A549 (cell line): ENCODE data around the gene KRT13. TPM values are rescaled to one million over a fixed set of nuclear protein-coding genes. Genes with fewer than 3 reads are reported as not detected.

ENCODE experiments used
- ATAC-seq, 2 experiments: fragments of 200-7000 bp in 1 of 2; fragments of >200 bp in 1 of 2; cut with Nextera tagmentation in 1 of 2; cut with Tn5 transposase in 1 of 2; 3 replicates each; pipeline versions ENCODE4 v1.8.0 to v1.9.1; 2018 to 2020; ENCODE audit warnings: mild to moderate bottlenecking in 1 of 2, moderate library complexity in 1 of 2
- CTCF ChIA-PET: fragments of 300-600 bp; sonication (Branson Sonifier 250); formaldehyde crosslinking; extraction: SDS; loops from one replicate; lab custom pipeline; 2021; ENCODE audit warnings: antibody characterized with exemption, inconsistent platforms; lab: Yijun Ruan, JAX
- POLR2A ChIA-PET: fragments of 350-600 bp; formaldehyde crosslinking; extraction: SDS; loops from one replicate; lab custom pipeline; 2021; ENCODE audit warnings: antibody characterized with exemption, inconsistent platforms; lab: Yijun Ruan, JAX
- DNase-seq, 2 experiments: peaks; one replicate each; pipeline versions ENCODE4 v3.0.0 to v3.0.0-alpha.2; 2011 to 2016; ENCODE audit warnings: low read depth in 1 of 2, low spot score in 1 of 2
- FAIRE-seq: peaks from 2 replicates; lab custom pipeline; 2011; peaks lifted over from hg19 to GRCh38; lab: Jason Lieb, UNC
- H3K27ac ChIP-seq, 2 experiments: fragments of >200 bp; sonication (Bioruptor Twin); formaldehyde crosslinking; 3 replicates each; pipeline ENCODE4 v1.5.1; 2016 to 2017
- H3K4me1 ChIP-seq: fragments of >200 bp; sonication (Bioruptor Twin); formaldehyde crosslinking; 3 replicates; pipeline ENCODE4 v1.6.1; 2016
- H3K4me2 ChIP-seq: fragments of >200 bp; sonication (Bioruptor Twin); formaldehyde crosslinking; 3 replicates; pipeline ENCODE4 v1.6.1; 2016
- H3K4me3 ChIP-seq: fragments of >200 bp; sonication (Bioruptor Twin); formaldehyde crosslinking; 3 replicates; pipeline ENCODE4 v1.5.1; 2016
- H3K9me3 ChIP-seq: fragments of >200 bp; sonication (Bioruptor Twin); formaldehyde crosslinking; 3 replicates; pipeline ENCODE4 v1.6.1; 2016
- BHLHE40 ChIP-seq: IDR thresholded peaks from 2 replicates; pipeline ENCODE4 v1.6.1; 2012; ENCODE audit warnings: low read depth, low read length, inconsistent platforms
- CHD2 ChIP-seq: fragments of 150-350 bp; IDR thresholded peaks from 2 replicates; pipeline ENCODE4 v1.6.1; 2014; ENCODE audit warnings: low read length; ENCODE audit not compliant: partially characterized antibody
- CHD4 ChIP-seq: fragments of 200-600 bp; sonication (generic); IDR thresholded peaks from 2 replicates; pipeline ENCODE4 v1.6.1; 2016; ENCODE audit warnings: antibody characterized with exemption, mild to moderate bottlenecking, borderline replicate concordance
- EHF ChIP-seq: fragments of 250-450 bp; sonication (Bioruptor Pico); IDR thresholded peaks from 2 replicates; pipeline ENCODE4 v1.5.0; 2020; ENCODE audit warnings: mild to moderate bottlenecking
- EHMT2 ChIP-seq: fragments of 200-600 bp; sonication (generic); IDR thresholded peaks from 2 replicates; pipeline ENCODE4 v1.6.1; 2016; ENCODE audit warnings: antibody characterized with exemption, low read depth, mild to moderate bottlenecking, moderate library complexity
- EP300 ChIP-seq, 2 experiments: fragments of >200 bp; sonication (Bioruptor Twin); formaldehyde crosslinking; IDR thresholded peaks; 2 replicates in 1 of 2; 3 replicates in 1 of 2; pipeline ENCODE4 v1.6.1; 2016 to 2017
- ESRRA ChIP-seq: fragments of 150-350 bp; IDR thresholded peaks from 2 replicates; pipeline ENCODE4 v1.6.1; 2014; ENCODE audit warnings: mild to moderate bottlenecking, low read length, borderline replicate concordance
- FOSB ChIP-seq: fragments of 250-450 bp; sonication (Bioruptor Pico); IDR thresholded peaks from 2 replicates; pipeline ENCODE4 v1.5.0; 2020; ENCODE audit warnings: mild to moderate bottlenecking, moderate library complexity
- FOSL2 ChIP-seq, 2 experiments: fragments of 450-650 bp in 1 of 2; fragments of >200 bp in 1 of 2; sonication (Bioruptor Twin) in 1 of 2; formaldehyde crosslinking; IDR thresholded peaks; 2 replicates each; pipeline versions ENCODE4 v1.5.0 to v1.6.1; 2016 to 2020; ENCODE audit warnings: mild to moderate bottlenecking in 1 of 2, moderate library complexity in 1 of 2
- GATA3 ChIP-seq: IDR thresholded peaks from 2 replicates; pipeline ENCODE4 v1.6.1; 2012; ENCODE audit warnings: borderline replicate concordance
- HDAC2 ChIP-seq: fragments of 200-600 bp; sonication (generic); IDR thresholded peaks from 2 replicates; pipeline ENCODE4 v1.6.1; 2016
- HEYL ChIP-seq: fragments of 250-450 bp; sonication (Bioruptor Pico); IDR thresholded peaks from 2 replicates; pipeline ENCODE4 v1.8.0; 2021; ENCODE audit warnings: mild to moderate bottlenecking, moderate library complexity
- HOXA7 ChIP-seq: fragments of 250-450 bp; sonication (Bioruptor Pico); IDR thresholded peaks from 2 replicates; pipeline ENCODE4 v1.5.0; 2020; ENCODE audit warnings: mild to moderate bottlenecking, moderate library complexity
- HOXB13 ChIP-seq: fragments of 250-450 bp; sonication (Bioruptor Pico); IDR thresholded peaks from 2 replicates; pipeline ENCODE4 v1.5.0; 2020; ENCODE audit warnings: low read depth, mild to moderate bottlenecking, moderate library complexity
- HOXB5 ChIP-seq: fragments of 250-450 bp; sonication (Bioruptor Pico); IDR thresholded peaks from 2 replicates; pipeline ENCODE4 v1.5.0; 2020; ENCODE audit warnings: mild to moderate bottlenecking, moderate library complexity
- JUN ChIP-seq, 2 experiments: fragments of >200 bp; sonication (Bioruptor Twin); formaldehyde crosslinking; IDR thresholded peaks; 2 replicates in 1 of 2; 3 replicates in 1 of 2; pipeline ENCODE4 v1.6.1; 2016 to 2017
- MYC ChIP-seq: IDR thresholded peaks from 2 replicates; pipeline ENCODE4 v1.6.1; 2012; ENCODE audit warnings: mild to moderate bottlenecking, inconsistent platforms, low read length, improper control_type of control experiment, borderline replicate concordance
- NFE2L2 ChIP-seq: fragments of 150-350 bp; conservative IDR thresholded peaks from 2 replicates; pipeline ENCODE4 v1.6.1; 2014; ENCODE audit warnings: low read length
- NPAS2 ChIP-seq: fragments of 250-450 bp; sonication (Bioruptor Pico); IDR thresholded peaks from 2 replicates; pipeline ENCODE4 v1.8.0; 2022; ENCODE audit warnings: mild to moderate bottlenecking, moderate library complexity, borderline replicate concordance
- RAD21 ChIP-seq, 2 experiments: fragments of >200 bp in 1 of 2; sonication (Bioruptor Twin) in 1 of 2; formaldehyde crosslinking in 1 of 2; IDR thresholded peaks in 1 of 2; conservative IDR thresholded peaks in 1 of 2; 2 replicates in 1 of 2; 3 replicates in 1 of 2; pipeline ENCODE4 v1.6.1; 2012 to 2018; ENCODE audit warnings: inconsistent platforms in 1 of 2
- RARB ChIP-seq: fragments of 250-450 bp; sonication (Bioruptor Pico); IDR thresholded peaks from 2 replicates; pipeline ENCODE4 v1.8.0; 2021; ENCODE audit warnings: mild to moderate bottlenecking, moderate library complexity
- RCOR1 ChIP-seq: fragments of 150-350 bp; IDR thresholded peaks from 2 replicates; pipeline ENCODE4 v1.6.1; 2014; ENCODE audit warnings: antibody characterized with exemption, low read length, low read depth
- RFX5 ChIP-seq: fragments of 450-650 bp; IDR thresholded peaks from 2 replicates; pipeline ENCODE4 v1.7.1; 2014; ENCODE audit warnings: antibody characterized with exemption, mild to moderate bottlenecking, moderate library complexity
- SMC3 ChIP-seq: fragments of >200 bp; sonication (Bioruptor Twin); formaldehyde crosslinking; IDR thresholded peaks from 3 replicates; pipeline ENCODE4 v1.6.1; 2018; ENCODE audit warnings: inconsistent platforms
- SREBF2 ChIP-seq: fragments of 450-650 bp; IDR thresholded peaks from 2 replicates; pipeline ENCODE4 v1.6.1; 2014; ENCODE audit warnings: mild to moderate bottlenecking, moderate library complexity
- TFCP2L1 ChIP-seq: fragments of 250-450 bp; sonication (Bioruptor Pico); IDR thresholded peaks from 2 replicates; pipeline ENCODE4 v1.5.0; 2021; ENCODE audit warnings: mild to moderate bottlenecking
- WGBS: methylation state at CpG from one replicate; pipeline ENCODE4 v1.1.6; 2017; ENCODE audit errors: missing lambda C conversion rate; 5-methylcytosine and 5-hydroxymethylcytosine counted together
- polyA plus RNA-seq, 4 experiments: library from polyadenylated mRNA; depleted of rRNA in 3 of 4; stranded (reverse); fragments of >200 nt; fragmentation: RNase III in 1 of 4; extraction: RNeasy Plus Mini Kit Qiagen cat#74134 plus additional on column Dnase treatment in 1 of 4; gene quantifications; 2 replicates in 3 of 4; 3 replicates in 1 of 4; pipeline ENCODE4 v1.2.3, GENCODE V29; 2011 to 2017
- TF ChIP-seq, protein P1 (sequence below): fragments of 250-450 bp; sonication (Bioruptor Pico); IDR thresholded peaks from 2 replicates; pipeline ENCODE4 v1.5.0; 2021; ENCODE audit warnings: mild to moderate bottlenecking, moderate library complexity, borderline replicate concordance
- TF ChIP-seq, protein P2 (sequence below): fragments of 250-450 bp; sonication (Bioruptor Pico); IDR thresholded peaks from 2 replicates; pipeline ENCODE4 v1.5.0; 2020; ENCODE audit warnings: low read depth, mild to moderate bottlenecking, moderate library complexity
- TF ChIP-seq, protein P3 (sequence below): fragments of 450-650 bp; IDR thresholded peaks from 2 replicates; pipeline ENCODE4 v1.6.1; 2014; ENCODE audit warnings: antibody characterized with exemption

KRT13 gene
- polyA plus RNA-seq, 2 of the 4 experiments (the other 2 are of a cell fraction), result 0.06 TPM; not detected in 1

DNA sequence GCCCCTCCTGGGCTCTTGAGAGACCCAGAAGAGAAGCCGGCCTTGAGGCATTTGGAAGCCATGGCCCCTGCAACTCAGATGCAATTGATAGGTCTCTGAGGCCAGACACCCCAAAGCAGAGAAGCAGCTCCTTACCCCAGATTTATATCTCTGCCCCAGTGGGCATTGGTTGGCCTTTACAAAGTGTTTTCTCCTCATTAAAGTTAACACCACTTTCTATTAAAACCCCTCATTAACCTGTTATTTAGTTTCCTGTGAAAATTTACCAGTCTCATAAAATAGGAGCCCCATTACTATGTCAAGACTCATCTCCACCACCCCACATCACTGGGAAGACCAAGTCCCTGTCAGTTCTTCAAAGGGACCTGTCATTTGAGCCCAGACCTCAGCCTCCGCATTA is 24.4 kb downstream of the KRT13 start, which contains the start of gene KRT35:
Gene KRT35 (minus strand): TSS at position 116 of the 400 bp plus-strand sequence. CDS start 54 bp downstream, at position 62.
- TF ChIP-seq JUN (IDR thresholded peaks at IDR 0.05) (no peak), FOSB (no peak), BHLHE40 (no peak), NFE2L2 (no peak), RAD21 (conservative IDR thresholded peaks at IDR 0.05 in 1 of 2, IDR thresholded peaks at IDR 0.05 in 1 of 2) (no peak), SMC3 (no peak), FOSL2 (IDR thresholded peaks at IDR 0.05) (no peak), FOSL2 (CRISPR knock-in tag; IDR thresholded peaks at IDR 0.05) (no peak), EHMT2 (no peak)
- TF ChIP-seq, protein P1, sequence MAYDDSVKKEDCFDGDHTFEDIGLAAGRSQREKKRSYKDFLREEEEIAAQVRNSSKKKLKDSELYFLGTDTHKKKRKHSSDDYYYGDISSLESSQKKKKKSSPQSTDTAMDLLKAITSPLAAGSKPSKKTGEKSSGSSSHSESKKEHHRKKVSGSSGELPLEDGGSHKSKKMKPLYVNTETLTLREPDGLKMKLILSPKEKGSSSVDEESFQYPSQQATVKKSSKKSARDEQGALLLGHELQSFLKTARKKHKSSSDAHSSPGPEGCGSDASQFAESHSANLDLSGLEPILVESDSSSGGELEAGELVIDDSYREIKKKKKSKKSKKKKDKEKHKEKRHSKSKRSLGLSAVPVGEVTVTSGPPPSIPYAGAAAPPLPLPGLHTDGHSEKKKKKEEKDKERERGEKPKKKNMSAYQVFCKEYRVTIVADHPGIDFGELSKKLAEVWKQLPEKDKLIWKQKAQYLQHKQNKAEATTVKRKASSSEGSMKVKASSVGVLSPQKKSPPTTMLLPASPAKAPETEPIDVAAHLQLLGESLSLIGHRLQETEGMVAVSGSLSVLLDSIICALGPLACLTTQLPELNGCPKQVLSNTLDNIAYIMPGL (CRISPR knock-in tag), result no peak
- Histone ChIP-seq H3K27ac (no peak within 1 kb of the TSS), H3K4me3 (no peak within 1 kb of the TSS), H3K4me1 (no peaks in the 10 kb centered on the region), H3K9me3 (no peaks in the 10 kb centered on the region), H3K4me2 (no peak within 1 kb of the TSS)
- FAIRE-seq, result no peak
- POLR2A ChIA-PET, result no interaction called here
- no peak for DNase-seq
- WGBS, result 84% methylated on average over 2 of the region's 2 CpGs
- no peak for ATAC-seq
- CTCF ChIA-PET, result interaction anchor here (1.2 to 3.8 kb wide), 4 partner anchors 9 to 98 kb away, joined by 4 to 20 read pairs (median 5); partner anchors contain the start of gene KRT36

DNA sequence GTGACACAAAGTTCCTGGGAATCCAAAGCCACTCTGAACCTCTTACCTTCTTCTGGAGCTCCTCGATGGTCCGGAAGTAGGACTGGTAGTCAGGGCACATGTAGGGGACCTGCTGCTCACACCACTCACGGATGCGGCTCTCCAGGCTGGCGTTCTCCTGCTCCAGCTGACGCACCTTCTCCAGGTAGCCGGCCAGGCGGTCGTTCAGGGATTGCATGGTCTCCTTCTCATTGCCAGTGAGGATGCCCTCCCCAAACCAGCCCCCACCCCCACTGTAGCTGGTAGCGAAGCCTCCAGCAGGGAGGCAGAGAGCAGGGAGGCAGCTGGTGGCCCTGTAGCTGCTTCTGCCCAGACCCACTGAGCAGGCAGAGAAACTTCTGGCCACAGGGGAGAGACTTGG is 24.8 kb downstream of the KRT13 start:
- ATAC-seq (no peak), FAIRE-seq (no peak), DNase-seq (no peak)
- Histone ChIP-seq H3K9me3 (no peaks in the 10 kb centered on the region), H3K4me2 (no peak overlapping the region), H3K27ac (no peak overlapping the region), H3K4me1 (no peaks in the 10 kb centered on the region), H3K4me3 (no peak overlapping the region)
- ChIA-PET CTCF (interaction anchor here (0.7 to 3.8 kb wide), 7 partner anchors 9 to 182 kb away, joined by 3 to 20 read pairs (median 4); partner anchors contain the start of gene KRT36), POLR2A (no interaction called here)
- 78% methylated on average over 10 of the region's 10 CpGs for WGBS
- TF ChIP-seq EP300 (IDR thresholded peaks at IDR 0.05) (no peak), HEYL (CRISPR knock-in tag) (no peak), HDAC2 (no peak), RCOR1 (no peak), RARB (CRISPR knock-in tag) (no peak), CHD4 (no peak), MYC (no peak), JUN (IDR thresholded peaks at IDR 0.05) (no peak), NFE2L2 (no peak), GATA3 (no peak)

DNA sequence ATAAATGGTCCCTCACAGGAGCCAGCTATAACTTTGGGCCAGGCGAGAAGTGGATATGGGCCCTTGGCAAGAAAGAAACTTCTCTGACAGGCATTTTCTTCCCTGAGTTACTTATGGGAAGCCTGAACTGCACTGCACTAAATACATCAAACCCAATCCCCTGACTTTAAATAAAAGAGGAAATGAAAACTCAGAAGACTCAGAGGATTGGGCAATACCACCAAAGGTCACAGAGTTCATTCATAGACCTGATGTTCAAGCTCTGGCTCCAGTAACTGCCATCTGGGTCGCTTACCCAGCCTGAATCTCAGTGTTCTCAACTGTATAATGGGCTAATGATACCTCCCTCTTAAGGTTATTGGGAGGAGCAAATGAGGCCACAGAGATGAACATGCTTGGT is 25.3 kb downstream of the KRT13 start:
- no peaks in the 10 kb centered on the region for H3K9me3 ChIP-seq
- ATAC-seq (no peak), FAIRE-seq (no peak), DNase-seq (no peak)
- 52% methylated on average over 2 of the region's 2 CpGs for WGBS
- no peak overlapping the region for H3K27ac ChIP-seq
- ChIA-PET CTCF (interaction anchor here (0.7 to 3.8 kb wide), 6 partner anchors 10 to 182 kb away, joined by 3 to 20 read pairs (median 5); partner anchors contain the start of gene KRT36), POLR2A (no interaction called here)
- no peaks in the 10 kb centered on the region for H3K4me1 ChIP-seq
- TF ChIP-seq HOXB5 (CRISPR knock-in tag), result no peak
- no peak for TF ChIP-seq NFE2L2
- TF ChIP-seq HDAC2, result no peak
- no peak for TF ChIP-seq EHF
- TF ChIP-seq, protein P1 (CRISPR knock-in tag), result no peak
- TF ChIP-seq, protein P2, sequence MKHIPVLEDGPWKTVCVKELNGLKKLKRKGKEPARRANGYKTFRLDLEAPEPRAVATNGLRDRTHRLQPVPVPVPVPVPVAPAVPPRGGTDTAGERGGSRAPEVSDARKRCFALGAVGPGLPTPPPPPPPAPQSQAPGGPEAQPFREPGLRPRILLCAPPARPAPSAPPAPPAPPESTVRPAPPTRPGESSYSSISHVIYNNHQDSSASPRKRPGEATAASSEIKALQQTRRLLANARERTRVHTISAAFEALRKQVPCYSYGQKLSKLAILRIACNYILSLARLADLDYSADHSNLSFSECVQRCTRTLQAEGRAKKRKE (CRISPR knock-in tag), result no peak
- TF ChIP-seq ESRRA, result no peak
- no peak for TF ChIP-seq EP300 (IDR thresholded peaks at IDR 0.05)
- TF ChIP-seq HEYL (CRISPR knock-in tag), result no peak
- no peak for TF ChIP-seq FOSB
- no peak for TF ChIP-seq SREBF2
- no peak for TF ChIP-seq HOXA7 (CRISPR knock-in tag)
- no peak for TF ChIP-seq CHD2
- TF ChIP-seq, protein P3, sequence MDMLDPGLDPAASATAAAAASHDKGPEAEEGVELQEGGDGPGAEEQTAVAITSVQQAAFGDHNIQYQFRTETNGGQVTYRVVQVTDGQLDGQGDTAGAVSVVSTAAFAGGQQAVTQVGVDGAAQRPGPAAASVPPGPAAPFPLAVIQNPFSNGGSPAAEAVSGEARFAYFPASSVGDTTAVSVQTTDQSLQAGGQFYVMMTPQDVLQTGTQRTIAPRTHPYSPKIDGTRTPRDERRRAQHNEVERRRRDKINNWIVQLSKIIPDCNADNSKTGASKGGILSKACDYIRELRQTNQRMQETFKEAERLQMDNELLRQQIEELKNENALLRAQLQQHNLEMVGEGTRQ, result no peak
- TF ChIP-seq RCOR1, result no peak
- no peak for TF ChIP-seq TFCP2L1 (CRISPR knock-in tag)
- TF ChIP-seq RFX5, result no peak
- TF ChIP-seq NPAS2 (CRISPR knock-in tag), result no peak
- no peak for TF ChIP-seq HOXB13 (CRISPR knock-in tag)
- TF ChIP-seq RARB (CRISPR knock-in tag), result no peak
- H3K4me2 ChIP-seq, result no peak overlapping the region
- H3K4me3 ChIP-seq, result no peak overlapping the region
